Urothelium cell line (cell line): Measurements from ENCODE around the gene TGFBR1.

Experiments
- DNase-seq: peaks from one replicate; pipeline ENCODE4 v3.0.0; 2011; ENCODE audit warnings: low spot score, mixed read lengths
- FAIRE-seq: peaks from 2 replicates; lab custom pipeline; 2011; peaks lifted over from hg19 to GRCh38; lab: Jason Lieb, UNC

The TGFBR1 gene

GRCh38 chr9:99130069-99130468 is 25.2 kb downstream of the TGFBR1 start:
- no peak for DNase-seq
- FAIRE-seq, result no peak

DNA sequence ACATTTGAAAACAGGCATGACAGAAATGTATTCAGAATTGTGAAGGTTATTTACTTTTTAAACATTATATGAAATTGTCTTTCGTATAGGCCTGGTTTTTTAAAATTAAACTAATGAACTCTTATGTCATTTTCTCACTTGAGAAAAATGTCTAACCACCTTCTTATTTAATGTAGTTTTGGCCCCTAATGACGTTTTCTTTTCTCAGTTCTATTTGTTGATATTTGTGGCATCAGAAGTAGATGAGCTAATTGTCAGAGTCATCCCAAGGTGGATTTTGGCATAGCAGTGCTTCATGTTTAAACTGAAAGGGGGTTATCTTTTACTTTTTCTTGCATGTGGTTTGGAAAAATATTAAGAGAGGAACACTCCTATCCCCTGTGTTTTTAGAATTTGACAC is 28.2 kb downstream of the TGFBR1 start:
- DNase-seq (no peak), FAIRE-seq (no peak)

GRCh38 chr9:99134893-99135341 is 30.0 kb downstream of the TGFBR1 start:
- FAIRE-seq (no peak), DNase-seq (no peak)

GRCh38 chr9:99135456-99135855 is 30.5 kb downstream of the TGFBR1 start:
- DNase-seq (no peak), FAIRE-seq (no peak)

GRCh38 chr9:99137225-99137624 is 32.3 kb downstream of the TGFBR1 start:
- no peak for FAIRE-seq

DNA sequence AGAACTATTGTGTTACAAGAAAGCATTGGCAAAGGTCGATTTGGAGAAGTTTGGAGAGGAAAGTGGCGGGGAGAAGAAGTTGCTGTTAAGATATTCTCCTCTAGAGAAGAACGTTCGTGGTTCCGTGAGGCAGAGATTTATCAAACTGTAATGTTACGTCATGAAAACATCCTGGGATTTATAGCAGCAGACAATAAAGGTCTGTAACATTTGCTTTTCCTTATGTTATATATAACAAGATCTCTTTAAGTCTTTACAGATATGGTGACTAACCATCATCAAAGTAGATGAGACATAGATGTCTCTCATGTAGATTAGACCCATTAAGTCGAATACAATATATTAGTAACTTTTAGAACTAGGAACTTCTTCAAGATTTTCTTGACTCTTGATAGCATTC is 33.0 kb downstream of the TGFBR1 start:
- no peak for FAIRE-seq
- DNase-seq, result no peak

More at GRCh38 chr9:99137225-99137624, 32.3 kb downstream of the TGFBR1 start:
- no peak for DNase-seq

DNA sequence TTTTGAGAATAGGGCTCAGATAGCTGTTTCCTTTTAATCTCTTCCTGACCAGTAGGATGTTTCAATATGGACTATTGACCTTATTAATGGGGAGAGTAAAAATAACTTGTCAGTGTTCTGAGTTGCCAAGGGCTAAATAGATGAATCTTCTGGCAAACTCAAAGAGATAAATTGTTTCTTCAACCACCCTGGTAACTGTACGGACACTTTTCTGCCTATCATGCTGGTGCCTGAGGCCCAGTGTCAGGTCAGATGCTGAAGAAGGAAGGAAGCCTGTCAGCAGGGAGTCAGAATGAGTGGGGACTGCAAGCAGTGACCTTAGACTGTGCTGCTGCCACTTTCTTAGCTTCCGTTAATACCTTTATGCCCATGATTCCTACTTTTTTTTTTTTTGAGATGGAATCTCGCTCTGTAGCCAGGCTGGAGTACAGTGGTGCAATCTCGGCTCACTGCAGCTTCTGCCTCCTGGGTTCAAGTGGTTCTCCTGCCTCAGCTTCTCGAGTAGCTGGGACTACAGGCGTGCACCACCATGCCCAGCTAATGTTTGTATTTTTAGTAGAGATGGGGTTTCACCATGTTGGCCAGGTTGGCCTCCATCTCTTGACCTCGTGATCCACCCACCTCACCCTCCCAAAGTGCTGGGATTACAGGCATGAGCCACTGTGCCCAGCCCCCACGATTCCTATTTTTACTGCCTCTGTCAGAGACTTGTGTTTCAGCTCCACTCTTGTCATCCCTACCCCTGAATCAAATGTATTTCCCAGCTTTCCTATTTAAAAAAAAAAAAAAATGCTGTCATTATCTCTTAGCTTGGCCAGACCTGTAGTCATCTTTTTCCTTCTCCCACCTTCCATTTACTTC is 33.7 kb downstream of the TGFBR1 start:
- FAIRE-seq (no peak), DNase-seq (no peak)

DNA sequence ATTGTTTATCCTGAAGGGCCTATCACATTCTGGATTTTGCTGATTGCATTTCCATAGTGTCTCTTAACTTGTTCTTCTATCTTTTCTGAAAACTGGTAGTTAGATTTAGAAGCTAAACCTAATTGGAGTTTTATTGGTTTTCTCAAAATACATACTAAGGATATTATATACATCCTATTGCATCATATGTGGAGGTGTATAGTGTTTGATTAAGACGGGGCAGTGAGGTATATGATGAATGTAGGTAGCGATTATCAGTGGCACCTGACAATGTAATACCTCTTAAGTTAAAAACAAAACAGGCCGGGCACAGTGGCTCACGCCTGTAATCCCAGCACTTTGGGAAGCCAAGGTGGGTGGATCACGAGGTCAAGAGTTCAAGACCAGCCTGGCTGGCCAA is 35.0 kb downstream of the TGFBR1 start:
- DNase-seq (no peak), FAIRE-seq (no peak)

DNA sequence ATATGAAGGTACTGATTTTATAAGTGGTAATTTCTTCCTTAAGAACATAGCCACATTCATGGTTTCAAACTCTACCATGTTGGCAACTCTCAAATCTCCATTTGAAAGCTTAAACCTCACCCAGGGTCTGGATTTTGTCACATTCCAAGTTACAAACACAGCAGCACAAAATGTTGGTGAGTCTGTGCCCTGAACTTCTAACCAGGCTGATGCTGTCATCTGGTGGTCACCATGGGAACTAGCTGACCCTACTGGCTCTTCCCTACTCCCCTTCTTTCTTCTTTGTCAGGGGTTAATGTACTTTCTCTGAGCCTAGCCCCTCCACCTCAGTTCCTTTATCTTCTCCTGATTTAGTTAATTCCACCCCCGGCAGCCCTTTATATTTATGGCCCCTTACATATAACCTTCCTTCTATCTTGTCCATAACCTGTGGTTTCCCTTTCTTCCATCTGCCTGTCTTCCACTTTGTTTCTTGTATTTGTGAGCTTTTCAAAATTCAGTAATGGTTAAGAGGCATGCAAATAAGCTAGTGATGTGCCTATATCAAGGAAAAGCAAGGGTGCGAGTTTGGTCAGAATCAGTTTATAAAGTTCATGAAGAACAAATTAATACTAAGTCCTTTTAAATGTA is 35.9 kb downstream of the TGFBR1 start:
- FAIRE-seq (no peak), DNase-seq (peak; percentile 40)

GRCh38 chr9:99141849-99142248 is 36.9 kb downstream of the TGFBR1 start:
- no peak for DNase-seq
- no peak for FAIRE-seq

- no peak for DNase-seq
- no peak for FAIRE-seq
These were observed 37.4 kb downstream of the TGFBR1 start for GRCh38 chr9:99142275-99142674.

GRCh38 chr9:99143655-99144054 is 38.7 kb downstream of the TGFBR1 start:
- FAIRE-seq, result no peak
- DNase-seq, result no peak

DNA sequence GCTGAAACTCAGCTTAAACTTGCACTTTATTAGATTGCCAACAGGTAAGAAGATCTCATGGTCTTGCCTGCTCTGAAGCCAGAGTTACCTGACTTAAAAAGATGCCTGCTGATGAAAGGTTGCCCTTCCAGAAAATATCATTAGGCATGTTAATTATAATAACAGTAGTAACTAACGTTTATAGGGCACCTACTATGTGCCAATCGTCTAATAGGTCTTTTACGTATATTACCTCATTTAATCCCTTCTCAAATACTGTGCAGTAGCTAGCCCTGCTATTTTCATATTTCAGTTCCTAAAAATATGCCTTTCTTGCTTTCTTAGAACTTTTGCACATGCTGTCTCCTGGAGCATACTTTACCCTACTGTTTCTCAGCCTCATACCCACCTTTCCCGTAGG is 40.1 kb downstream of the TGFBR1 start:
- DNase-seq, result no peak
- no peak for FAIRE-seq

DNA sequence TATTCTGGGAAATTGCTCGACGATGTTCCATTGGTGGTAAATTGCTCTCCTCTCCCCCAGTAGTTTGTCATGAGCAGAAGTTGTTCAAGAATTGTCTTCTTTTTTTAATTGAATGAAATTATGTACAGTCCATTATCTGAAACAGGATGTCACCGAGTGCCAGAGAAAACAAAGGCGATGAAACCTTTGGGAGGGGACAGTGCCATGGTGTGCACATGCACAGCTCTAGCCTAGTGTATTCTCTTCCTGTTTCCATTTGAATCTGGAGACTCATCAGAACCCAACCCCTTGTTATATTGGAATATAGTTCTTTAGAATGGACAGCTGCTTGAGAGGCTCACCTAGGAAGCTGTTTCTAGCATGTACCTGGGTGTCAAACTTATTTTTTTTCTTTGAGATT is 41.7 kb downstream of the TGFBR1 start:
- DNase-seq (no peak), FAIRE-seq (no peak)

DNA sequence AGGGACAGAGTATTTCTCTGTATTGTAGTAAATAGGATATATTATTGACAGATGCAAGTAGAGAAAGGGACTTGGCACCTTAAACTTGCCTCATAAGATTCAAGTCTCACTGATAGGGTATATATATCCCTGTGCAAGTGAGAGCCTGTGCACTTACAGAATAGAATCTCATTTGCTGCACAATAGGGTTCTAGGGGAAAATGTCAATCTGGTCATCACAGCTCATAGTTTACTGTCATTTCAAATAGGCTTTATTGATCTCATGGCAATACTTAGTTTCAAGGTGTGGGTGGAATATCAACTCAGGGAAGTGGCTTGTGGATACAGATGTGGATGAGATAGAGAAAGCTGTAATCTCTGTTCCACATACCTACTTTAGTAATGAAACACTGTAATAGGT is 42.3 kb downstream of the TGFBR1 start:
- FAIRE-seq, result no peak
- no peak for DNase-seq

DNA sequence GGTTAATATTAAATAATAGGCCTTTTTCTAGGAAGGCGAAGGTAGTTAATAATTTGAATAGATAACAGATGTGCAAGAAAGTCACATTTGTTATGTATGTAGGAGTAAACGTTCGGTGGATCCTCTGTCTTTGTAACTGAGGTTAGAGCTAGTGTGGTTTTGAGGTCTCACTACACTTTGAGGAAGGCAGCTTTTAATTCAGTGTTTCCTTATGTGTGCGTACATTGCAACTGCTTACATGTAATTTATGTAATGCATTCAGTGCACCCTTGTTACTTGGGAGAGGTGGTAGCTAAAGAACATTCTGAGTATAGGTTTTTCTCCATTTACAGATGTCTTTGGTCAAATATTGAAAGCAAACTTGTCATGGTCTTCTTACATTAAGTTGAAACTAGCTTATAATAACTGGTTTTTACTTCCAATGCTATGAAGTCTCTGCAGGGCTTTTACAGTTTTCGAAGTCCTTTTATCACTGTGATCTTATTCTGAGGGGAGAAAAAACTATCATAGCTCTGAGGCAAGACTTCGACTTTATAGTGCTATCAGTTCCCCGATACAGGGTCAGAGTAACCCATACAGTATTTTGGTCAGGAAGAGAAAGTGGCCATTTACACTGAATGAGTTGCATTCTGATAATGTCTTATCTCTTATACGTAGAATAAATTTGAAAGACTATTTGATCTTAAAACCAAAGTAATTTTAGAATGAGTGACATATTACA is 45.7 kb downstream of the TGFBR1 start:
- FAIRE-seq (no peak), DNase-seq (no peak)

GRCh38 chr9:99154356-99154755 is 49.4 kb downstream of the TGFBR1 start:
- FAIRE-seq (no peak), DNase-seq (no peak)

DNA sequence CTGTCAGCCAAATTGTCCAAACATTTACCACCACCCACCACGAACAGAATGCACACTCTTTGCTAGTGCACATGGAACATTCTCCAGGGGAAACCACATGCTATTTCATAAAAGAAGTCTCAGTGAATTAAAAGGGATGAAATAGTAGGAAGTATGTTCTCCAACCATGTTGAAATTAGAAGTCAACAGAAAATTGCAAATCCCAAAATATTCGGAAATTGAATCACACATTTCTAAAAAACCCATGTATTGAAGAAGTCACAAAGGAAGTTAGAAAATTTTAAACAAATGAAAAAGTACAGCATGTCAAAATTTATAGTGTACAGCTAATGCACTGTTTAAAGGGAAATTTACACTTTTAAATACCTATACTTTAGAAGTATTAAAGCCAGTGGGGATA is 50.8 kb downstream of the TGFBR1 start:
- DNase-seq, result no peak

DNA sequence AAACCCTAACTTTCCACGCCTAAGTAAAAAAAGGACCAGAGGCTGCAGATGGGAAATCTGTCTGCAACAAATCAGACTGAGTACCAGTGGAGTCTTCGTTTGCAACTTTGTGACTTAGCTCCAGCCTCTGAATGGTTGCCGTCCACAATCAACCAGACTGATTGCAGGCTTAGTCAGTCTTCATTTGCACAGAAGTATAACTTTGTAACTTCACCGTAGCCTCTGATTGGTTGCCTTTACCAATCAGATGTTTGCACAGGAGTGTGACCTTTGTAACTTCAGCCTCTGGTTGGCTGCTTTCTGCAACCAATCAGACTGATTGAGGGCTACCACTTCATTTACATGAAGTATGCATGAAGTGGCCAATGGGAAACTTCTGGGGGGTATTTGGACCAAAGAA is 53.7 kb downstream of the TGFBR1 start:
- no peak for FAIRE-seq

More for the DNA sequence above, 50.8 kb downstream of the TGFBR1 start:
- no peak for FAIRE-seq

GRCh38 chr9:99160173-99160572 is 55.3 kb downstream of the TGFBR1 start:
- FAIRE-seq, result no peak
- no peak for DNase-seq

More for the DNA sequence above, 53.7 kb downstream of the TGFBR1 start:
- no peak for DNase-seq

DNA sequence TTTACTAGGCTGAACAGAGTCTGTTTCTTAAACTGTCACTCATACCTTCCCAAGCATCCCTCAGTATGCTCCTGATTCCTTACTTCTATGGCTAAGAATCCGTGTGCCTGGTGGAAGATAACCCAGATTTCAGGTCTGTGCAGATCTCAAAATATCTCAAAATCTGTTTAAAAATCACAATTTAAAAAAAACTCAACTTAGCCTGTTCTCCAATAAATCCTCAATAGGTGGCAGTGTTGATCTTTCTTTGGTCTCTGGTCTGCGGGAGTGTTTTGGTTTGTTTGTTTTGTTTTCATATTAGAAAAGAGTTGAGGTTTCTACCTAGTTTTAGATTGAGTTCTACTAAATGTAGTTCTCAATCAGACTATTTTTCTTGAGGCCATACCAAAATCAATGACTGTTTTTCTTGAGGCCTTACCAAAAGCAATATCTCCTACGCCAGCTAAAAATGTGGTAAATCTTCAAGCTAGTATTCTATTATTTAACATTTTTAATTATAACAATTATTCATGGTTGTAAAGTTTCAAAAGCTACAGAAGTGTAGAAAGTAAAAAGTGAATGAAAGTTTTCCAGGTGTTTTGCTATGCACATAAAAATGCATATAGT is 57.9 kb downstream of the TGFBR1 start:
- FAIRE-seq (no peak), DNase-seq (peak; percentile 36)
